GM10847 (cell line): Measurements from ENCODE around the gene PCTP.

ENCODE experiments used
- POLR2A ChIP-seq: IDR thresholded peaks from 2 replicates; pipeline ENCODE4 v1.6.1; 2011; ENCODE audit not compliant: insufficient read length; ENCODE audit errors: extremely low read depth

PCTP gene

GRCh38 chr17:55750750-55751657, at the start of gene PCTP:
Gene PCTP (plus strand): TSS chr17:55751051. CDS start chr17:55751104, 53 bp downstream.
- TF ChIP-seq POLR2A: peak; percentile 32

DNA sequence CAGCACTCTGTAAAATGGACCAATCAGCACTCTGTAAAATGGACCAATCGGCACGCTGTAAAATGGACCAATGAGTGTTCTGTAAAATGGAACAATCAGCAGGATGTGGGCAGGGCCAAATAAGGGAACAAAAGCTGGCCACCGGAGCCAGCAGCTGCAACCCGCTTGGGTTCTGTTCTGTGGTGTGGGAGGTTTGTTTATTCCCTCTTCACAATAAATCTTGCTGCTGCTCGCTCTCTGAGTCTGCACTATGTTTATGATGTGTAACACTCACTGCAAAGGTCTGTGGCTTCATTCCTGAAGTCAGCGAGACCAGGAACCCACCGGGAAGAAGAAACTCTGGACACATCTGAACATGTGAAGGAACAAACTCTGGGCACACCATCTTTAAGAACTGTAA, 48.7 kb upstream of the PCTP start:
- TF ChIP-seq POLR2A: no peak

DNA sequence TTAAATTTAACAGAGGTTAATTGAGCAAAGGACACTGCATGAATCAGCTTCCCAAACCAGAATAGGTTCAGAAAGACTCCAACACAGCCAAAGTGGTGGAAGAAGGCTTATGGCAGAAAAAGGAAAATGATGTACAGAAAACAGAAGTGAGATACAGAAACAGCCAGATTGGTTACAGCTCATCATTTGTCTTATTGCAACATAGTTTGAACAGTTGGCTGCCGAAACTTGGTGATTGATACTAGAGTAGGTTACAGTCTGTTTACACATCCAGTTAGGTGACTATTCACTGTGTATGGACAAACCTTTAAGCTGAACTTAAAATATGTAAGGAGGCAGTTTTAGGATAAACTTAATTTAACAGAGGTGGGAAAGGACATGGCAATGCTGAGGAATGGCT, 46.5 kb upstream of the PCTP start:
- no peak for TF ChIP-seq POLR2A

GRCh38 chr17:55705847-55706246, 45.0 kb upstream of the PCTP start:
- TF ChIP-seq POLR2A: no peak

GRCh38 chr17:55706808-55707773, 43.8 kb upstream of the PCTP start:
- no peak for TF ChIP-seq POLR2A

GRCh38 chr17:55708175-55708974, 42.5 kb upstream of the PCTP start:
- TF ChIP-seq POLR2A: no peak

- no peak for TF ChIP-seq POLR2A
Observed at GRCh38 chr17:55709440-55709839, 41.4 kb upstream of the PCTP start.

GRCh38 chr17:55709984-55710383, 40.9 kb upstream of the PCTP start:
- no peak for TF ChIP-seq POLR2A

DNA sequence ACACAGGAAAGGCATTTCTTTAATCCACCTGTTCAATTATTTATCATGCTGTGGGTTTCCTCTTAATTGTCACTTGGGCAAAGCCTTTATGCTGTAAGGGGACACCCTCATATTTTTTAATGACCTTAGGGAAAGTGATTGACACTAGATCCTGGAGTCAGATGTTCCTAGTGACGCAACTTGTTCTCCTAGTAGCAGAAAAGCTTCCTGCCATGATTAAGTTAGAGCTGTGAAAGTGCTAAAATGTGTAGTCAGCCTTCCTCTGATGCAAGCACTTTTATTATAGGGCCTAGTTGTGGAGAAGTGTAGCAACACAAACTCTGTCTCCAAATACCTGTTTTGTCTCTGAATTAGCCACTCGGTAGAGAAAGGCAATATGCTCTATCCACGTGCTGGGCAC, 40.4 kb upstream of the PCTP start:
- TF ChIP-seq POLR2A: no peak

DNA sequence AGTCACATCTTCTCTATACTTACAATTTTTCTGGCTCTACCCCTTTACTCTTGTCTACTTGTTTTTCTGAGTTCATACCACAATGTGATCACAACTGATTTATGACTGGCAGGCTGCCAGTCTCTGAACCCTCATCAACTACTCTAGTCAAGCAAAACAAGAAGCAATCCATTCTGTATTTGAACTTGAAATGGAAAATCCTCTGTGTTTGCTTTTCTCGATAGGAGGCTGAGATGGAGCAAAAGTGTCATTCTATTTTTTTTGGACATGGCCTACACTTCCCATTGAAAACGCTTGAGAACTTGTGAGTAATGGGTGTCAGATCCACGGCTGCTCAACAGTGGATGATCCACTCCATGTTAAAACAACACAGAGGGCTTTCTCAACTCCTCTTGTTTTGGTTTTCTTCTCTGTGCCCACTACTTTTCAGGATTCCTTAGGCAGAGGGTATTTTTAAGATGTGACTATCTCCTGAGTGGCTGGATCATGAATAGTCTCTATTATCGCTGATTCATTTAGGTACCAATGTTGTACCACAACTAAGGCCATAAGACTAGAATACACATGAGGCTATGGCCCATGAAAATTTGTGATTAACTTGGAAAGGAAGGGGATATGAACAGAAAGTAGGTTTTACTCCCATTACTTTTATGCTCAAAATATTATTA, 39.9 kb upstream of the PCTP start:
- TF ChIP-seq POLR2A: no peak

DNA sequence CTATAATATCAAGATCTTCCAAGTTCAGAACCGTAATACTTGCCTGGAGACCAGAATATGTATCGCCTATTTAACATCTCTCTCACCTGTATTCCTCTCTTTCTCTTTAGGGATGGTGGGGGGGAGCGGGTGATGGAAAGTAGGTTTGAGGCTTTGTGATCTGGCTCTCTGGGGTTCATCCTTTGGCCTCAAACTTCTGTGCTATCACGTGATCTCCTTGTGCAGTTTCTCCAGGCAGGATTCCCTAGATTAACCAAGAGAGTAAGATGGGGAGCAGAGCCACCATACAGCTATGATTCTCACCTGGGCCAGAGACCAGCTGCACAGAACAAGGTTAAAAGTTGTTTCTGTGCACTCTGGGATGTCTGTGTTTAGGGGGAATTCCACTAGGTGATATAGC, 33.4 kb upstream of the PCTP start:
- no peak for TF ChIP-seq POLR2A

- no peak for TF ChIP-seq POLR2A
Observed at GRCh38 chr17:55717898-55718735, 32.7 kb upstream of the PCTP start.

DNA sequence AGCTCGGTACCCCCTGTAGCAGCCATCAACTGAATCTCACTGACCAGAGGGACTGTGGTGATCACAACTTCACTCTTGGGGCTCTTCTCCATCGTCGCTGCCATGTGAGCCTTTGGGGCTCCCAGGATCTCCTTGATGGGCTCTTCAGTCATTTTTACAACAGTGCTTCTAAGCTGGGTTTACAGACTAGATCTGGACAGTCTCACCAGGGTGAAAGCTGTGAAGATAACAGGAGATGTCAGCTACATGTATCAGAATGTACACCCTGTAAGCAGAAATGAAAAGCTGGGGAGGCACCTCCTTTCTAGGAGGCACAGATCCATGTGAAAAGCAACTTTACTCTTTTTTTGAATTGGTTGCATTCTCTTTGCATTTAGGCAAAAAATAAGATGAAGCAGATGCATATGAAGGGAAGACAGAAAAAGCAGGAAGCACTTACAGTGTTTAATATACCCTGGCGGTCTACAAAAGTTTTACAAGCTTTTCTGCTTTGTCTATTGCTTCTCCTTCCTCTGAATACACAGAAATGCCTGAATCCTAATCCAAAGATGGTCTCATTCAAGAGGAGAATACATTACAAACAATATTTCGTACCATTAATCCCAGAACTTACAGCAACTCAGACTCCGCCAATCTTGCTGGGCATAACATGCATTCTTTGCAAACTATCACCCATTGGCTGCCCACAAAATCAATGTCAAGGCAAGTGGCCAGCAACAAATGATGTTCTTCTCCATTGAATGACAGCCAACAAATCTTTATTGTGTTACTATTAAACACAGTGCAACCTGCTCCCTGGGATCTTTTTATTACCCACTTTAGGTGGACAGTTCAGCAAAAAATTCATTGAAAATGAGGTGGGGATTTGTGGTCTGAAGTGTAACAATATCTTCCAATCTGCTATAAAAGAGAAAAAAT, 29.7 kb upstream of the PCTP start:
- TF ChIP-seq POLR2A: no peak
